Inferior parietal cortex (tissue), 1 donor: ENCODE data around the gene RSRC1.

Experiments
- DNase-seq: peaks from one replicate; pipeline ENCODE4 v3.0.0-alpha.2; 2016; ENCODE audit errors: extremely low spot score

RSRC1 gene

GRCh38 chr3:158127250-158128219 lies 17.6 kb downstream of the RSRC1 start:
- DNase-seq = no peak

DNA sequence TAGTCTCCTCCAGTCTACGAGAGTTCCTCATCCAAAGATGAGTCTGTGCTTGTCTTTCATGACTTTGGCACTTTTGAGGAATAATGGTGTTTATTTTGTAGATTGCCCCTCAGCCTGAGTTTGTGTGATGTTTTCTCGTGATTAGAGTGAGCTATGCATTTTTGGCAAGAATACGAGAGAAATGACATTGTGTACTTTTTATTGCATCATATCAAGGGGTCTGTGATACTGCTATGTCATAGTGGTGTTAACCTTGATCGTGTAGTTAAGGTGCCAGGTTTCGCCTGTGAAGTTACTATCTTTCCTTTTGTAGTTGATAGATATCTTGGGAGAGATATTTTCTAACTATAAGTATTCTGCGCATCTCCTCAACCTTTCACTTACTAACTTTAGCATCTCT lies 18.9 kb downstream of the RSRC1 start:
- DNase-seq = no peak

DNA sequence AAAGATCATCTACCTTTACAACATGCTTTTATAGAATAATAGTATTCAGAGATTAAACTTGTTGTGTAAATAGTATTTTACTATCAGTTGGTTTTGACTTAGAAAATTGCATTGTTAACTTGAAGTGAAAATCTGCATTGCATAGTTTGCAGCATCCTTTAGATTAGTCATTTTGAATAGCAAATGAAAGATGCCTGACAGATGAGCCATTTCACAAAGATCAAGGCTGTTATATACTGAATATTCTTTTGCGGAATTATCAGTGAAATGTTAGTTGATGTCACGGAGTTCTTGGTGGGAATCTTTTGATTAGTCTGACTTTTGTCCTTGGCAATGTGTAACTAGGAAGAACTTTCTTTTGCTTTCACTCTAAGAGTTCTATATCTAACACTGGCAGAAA lies 24.5 kb downstream of the RSRC1 start:
- DNase-seq = no peak

GRCh38 chr3:158140396-158140795 lies 30.5 kb downstream of the RSRC1 start:
- no peak for DNase-seq

GRCh38 chr3:158148218-158148617 lies 38.3 kb downstream of the RSRC1 start:
- DNase-seq = no peak

- DNase-seq = no peak
These were observed 42.3 kb downstream of the RSRC1 start for GRCh38 chr3:158152186-158152585.

DNA sequence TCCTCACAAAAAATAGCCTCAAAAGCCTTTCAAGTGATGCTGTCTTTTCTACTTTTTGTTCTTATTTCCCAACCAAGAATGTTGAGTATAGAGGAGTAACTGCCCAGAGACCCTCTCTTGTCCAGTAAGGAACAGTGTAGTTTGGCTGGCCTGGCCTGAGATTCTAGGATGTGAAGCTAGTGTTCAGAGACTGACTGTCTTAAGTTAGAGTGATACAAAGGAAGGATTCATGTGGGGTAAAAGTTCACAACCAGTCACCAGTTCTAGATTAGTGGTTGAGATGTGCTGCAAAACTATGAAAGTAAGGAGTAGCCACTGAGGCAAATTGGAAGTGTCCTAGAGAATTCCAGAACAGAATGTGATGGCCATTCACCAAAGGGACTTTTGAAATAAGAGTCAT lies 49.1 kb downstream of the RSRC1 start:
- DNase-seq = no peak

GRCh38 chr3:158159714-158160113 lies 49.8 kb downstream of the RSRC1 start:
- DNase-seq = no peak

DNA sequence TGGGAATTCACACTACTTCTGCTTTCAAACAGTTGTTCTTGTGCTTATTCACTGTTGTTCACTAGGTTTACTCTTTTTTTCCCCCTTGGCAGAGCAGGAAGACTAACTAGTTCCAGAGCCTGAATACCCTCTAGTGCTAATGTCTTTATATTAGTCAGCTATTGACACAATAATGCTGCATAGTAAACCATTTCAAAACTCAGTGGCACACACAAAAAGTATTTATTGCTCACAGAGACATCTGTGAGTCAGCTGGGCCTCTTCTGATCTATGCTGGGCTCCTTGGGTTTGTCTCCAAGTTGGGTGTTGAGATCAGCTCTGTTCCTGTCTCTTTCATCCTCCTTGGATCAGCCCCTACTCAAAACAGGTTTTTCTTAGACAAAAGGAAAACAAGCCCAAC lies 51.1 kb downstream of the RSRC1 start:
- no peak for DNase-seq

DNA sequence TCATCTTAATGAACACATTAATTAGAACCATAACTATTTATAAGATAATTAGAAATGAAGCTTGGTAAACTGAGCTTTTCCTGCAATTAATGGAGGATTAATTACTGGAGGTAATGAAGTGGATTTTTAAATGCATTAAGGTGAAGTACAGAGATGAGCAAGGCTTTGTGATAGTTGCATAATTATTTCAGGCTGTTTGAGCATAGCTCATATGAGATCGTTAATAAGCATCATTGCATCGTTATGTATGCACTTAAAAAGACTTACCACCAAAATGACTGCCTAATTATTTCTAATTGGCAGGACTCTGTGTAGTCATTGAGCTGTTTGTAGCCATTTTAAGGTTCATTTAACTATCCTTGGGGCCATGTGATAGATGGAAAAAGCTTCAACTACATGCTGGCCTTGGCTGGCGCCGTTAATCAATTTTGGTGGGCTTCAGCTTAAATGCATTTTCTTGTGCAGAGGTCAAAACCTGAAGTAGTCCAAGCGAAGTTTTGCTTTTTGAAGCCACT lies 55.3 kb downstream of the RSRC1 start:
- no peak for DNase-seq

- DNase-seq = no peak
These were observed 55.8 kb downstream of the RSRC1 start for GRCh38 chr3:158165730-158166129.

GRCh38 chr3:158166223-158166622 lies 56.3 kb downstream of the RSRC1 start:
- DNase-seq = no peak

GRCh38 chr3:158167737-158168557 lies 58.1 kb downstream of the RSRC1 start:
- no peak for DNase-seq

DNA sequence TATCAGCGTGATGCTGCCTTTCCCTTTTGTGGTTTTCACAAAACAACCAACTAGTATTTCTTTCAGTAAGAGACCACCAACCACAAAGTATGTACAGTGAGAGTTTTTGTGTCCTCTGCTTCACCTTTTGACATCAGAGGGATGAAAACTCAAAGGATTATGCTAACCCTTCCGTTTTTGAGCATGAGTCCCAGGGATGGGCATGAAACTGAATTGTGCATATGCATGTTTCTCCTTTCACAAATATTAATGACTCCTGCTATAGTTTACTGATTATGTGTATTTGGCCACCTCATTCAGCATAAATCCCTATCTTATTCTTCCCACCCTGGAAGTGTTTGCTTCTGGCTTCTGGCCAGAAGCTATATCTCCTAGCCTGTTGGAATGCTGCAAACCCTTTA lies 59.2 kb downstream of the RSRC1 start:
- no peak for DNase-seq

GRCh38 chr3:158181096-158181495 lies 71.2 kb downstream of the RSRC1 start:
- no peak for DNase-seq

GRCh38 chr3:158185711-158186110 lies 75.8 kb downstream of the RSRC1 start:
- DNase-seq = no peak

DNA sequence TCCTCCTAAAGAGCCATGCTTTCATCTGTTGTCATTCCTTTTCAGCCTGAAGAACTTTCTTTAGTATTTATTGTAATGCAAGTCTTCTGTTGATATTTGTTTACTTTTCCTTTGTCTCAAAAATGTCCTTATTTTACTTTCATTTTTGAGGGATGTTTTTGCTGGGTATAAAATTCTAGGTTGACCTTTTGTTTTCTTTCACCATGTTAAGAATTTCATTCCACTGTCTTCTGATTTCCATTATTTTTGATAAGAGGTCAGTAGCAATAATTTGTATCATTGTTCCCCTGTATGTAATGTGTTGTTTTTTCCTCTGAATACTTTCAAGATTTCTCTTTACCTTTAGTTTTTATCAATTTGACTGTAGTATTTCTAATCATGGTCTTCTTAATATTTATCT lies 91.1 kb downstream of the RSRC1 start:
- no peak for DNase-seq

DNA sequence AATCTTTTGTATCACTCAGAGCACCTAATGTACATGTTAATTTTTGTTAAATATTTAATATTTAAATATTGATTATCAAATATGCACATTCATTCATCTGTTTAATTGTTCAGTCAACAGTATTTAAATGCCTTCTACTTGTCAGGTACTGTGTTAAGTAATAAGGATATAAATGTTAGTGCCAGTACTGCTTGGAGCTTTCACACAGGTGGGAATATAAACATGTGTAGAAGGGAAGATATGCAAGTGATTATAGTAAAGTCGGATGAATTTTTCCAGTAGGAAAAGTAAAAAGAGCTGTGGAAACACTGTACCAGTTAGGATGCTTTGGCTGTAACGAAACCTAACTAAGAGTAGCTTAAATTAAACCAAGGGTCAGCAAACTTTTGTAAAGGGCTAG lies 95.4 kb downstream of the RSRC1 start:
- no peak for DNase-seq

- no peak for DNase-seq
These were observed 96.1 kb downstream of the RSRC1 start for GRCh38 chr3:158205994-158206393.

GRCh38 chr3:158210067-158210466 lies 100.2 kb downstream of the RSRC1 start:
- no peak for DNase-seq

DNA sequence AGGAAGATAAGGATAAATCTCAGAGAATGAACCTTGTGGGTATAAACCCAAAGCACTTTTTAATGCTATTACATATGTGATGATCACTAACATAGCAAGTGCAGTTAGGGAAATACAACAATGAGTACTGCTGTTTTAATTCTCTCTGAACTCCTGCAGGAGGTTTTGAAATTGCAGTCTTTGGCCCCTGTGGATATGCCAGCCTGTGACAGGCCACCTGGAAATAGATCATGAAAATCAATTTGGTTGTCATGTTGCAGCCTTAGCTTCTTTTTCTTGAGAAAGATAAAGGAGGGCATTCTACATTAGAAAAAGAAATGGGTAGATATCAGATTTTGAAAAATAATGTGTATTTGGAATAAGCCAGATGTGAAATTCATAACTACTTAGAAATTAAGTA lies 103.6 kb downstream of the RSRC1 start:
- DNase-seq = no peak

GRCh38 chr3:158217992-158218391 lies 108.1 kb downstream of the RSRC1 start:
- no peak for DNase-seq

- no peak for DNase-seq
These were observed 110.7 kb downstream of the RSRC1 start for GRCh38 chr3:158220575-158220974.
